ENCODE data around the gene GULP1. TPM values are rescaled to one million over a fixed set of nuclear protein-coding genes. Genes with fewer than 3 reads are reported as not detected.

The GULP1 gene
- total and polyA plus RNA-seq, 2 experiments from 2014 or later = 28.3 to 41.2 TPM

- no peak for TF ChIP-seq CTCF (IDR thresholded peaks at IDR 0.05; ENCODE audit: low read depth, low read length)
- Histone ChIP-seq H3K9me3 (ENCODE audit: low read depth) (no peaks in the 10 kb centered on the region), H3K36me3 (no peaks in the 10 kb centered on the region), H3K4me1 (ENCODE audit: low read depth) (no peaks in the 10 kb centered on the region), H3K27ac (no peak overlapping the region), H3K4me3 (no peak overlapping the region), H3K27me3 (no peaks in the 10 kb centered on the region)
- no peak for DNase-seq (ENCODE audit: low read depth in 1 of 2, low spot score in 1 of 2)
Observed at GRCh38 chr2:188403676-188404075, 112.0 kb downstream of the GULP1 start.

- Histone ChIP-seq H3K4me1 (ENCODE audit: low read depth) (no peaks in the 10 kb centered on the region), H3K4me3 (no peak overlapping the region), H3K27me3 (no peaks in the 10 kb centered on the region), H3K27ac (no peak overlapping the region), H3K9me3 (ENCODE audit: low read depth) (no peaks in the 10 kb centered on the region), H3K36me3 (no peaks in the 10 kb centered on the region)
- DNase-seq (ENCODE audit: low read depth in 1 of 2, low spot score in 1 of 2) = peak in 1 of 2 donors; percentile 4
- TF ChIP-seq CTCF (IDR thresholded peaks at IDR 0.05; ENCODE audit: low read depth, low read length) = no peak
Observed at GRCh38 chr2:188404341-188405004, 112.8 kb downstream of the GULP1 start.

- DNase-seq (ENCODE audit: low read depth in 1 of 2, low spot score in 1 of 2) = no peak
- Histone ChIP-seq H3K27me3 (no peaks in the 10 kb centered on the region), H3K4me1 (ENCODE audit: low read depth) (no peaks in the 10 kb centered on the region), H3K36me3 (no peaks in the 10 kb centered on the region), H3K9me3 (ENCODE audit: low read depth) (no peaks in the 10 kb centered on the region), H3K4me3 (no peak overlapping the region), H3K27ac (no peak overlapping the region)
- TF ChIP-seq CTCF (IDR thresholded peaks at IDR 0.05; ENCODE audit: low read depth, low read length) = no peak
Observed at GRCh38 chr2:188406414-188406813, 114.7 kb downstream of the GULP1 start.

GRCh38 chr2:188410504-188411235 is 119.0 kb downstream of the GULP1 start:
- TF ChIP-seq CTCF (IDR thresholded peaks at IDR 0.05; ENCODE audit: low read depth, low read length) = no peak
- no peak overlapping the region for H3K27ac ChIP-seq
- peak in 1 of 2 donors; percentile 29 for DNase-seq (ENCODE audit: low read depth in 1 of 2, low spot score in 1 of 2)
- H3K9me3 ChIP-seq (ENCODE audit: low read depth) = no peaks in the 10 kb centered on the region
- H3K4me1 ChIP-seq (ENCODE audit: low read depth) = no peaks in the 10 kb centered on the region
- H3K4me3 ChIP-seq = no peak overlapping the region
- H3K27me3 ChIP-seq = no peaks in the 10 kb centered on the region
- H3K36me3 ChIP-seq = no peaks in the 10 kb centered on the region

- no peak for DNase-seq (ENCODE audit: low read depth in 1 of 2, low spot score in 1 of 2)
- Histone ChIP-seq H3K27me3 (no peaks in the 10 kb centered on the region), H3K4me1 (ENCODE audit: low read depth) (no peaks in the 10 kb centered on the region), H3K27ac (no peak overlapping the region), H3K36me3 (no peaks in the 10 kb centered on the region), H3K4me3 (no peak overlapping the region), H3K9me3 (ENCODE audit: low read depth) (no peaks in the 10 kb centered on the region)
- no peak for TF ChIP-seq CTCF (IDR thresholded peaks at IDR 0.05; ENCODE audit: low read depth, low read length)
Observed at GRCh38 chr2:188412190-188412589, 120.5 kb downstream of the GULP1 start.

Measured in cardiac muscle cell (in vitro differentiated cells and primary cell).